ENCODE measurements around the gene NFE2L1. TPM values are rescaled to one million over a fixed set of nuclear protein-coding genes. Genes with fewer than 3 reads are reported as not detected.

The NFE2L1 gene
- total RNA-seq, result 98.3 and 106 TPM in 2 replicates

GRCh38 chr17:48047741-48048383 lies at the start of gene NFE2L1:
NFE2L1 (plus strand) TSS chr17:48048359; CDS start chr17:48051119, 2,760 bp downstream.

DNA sequence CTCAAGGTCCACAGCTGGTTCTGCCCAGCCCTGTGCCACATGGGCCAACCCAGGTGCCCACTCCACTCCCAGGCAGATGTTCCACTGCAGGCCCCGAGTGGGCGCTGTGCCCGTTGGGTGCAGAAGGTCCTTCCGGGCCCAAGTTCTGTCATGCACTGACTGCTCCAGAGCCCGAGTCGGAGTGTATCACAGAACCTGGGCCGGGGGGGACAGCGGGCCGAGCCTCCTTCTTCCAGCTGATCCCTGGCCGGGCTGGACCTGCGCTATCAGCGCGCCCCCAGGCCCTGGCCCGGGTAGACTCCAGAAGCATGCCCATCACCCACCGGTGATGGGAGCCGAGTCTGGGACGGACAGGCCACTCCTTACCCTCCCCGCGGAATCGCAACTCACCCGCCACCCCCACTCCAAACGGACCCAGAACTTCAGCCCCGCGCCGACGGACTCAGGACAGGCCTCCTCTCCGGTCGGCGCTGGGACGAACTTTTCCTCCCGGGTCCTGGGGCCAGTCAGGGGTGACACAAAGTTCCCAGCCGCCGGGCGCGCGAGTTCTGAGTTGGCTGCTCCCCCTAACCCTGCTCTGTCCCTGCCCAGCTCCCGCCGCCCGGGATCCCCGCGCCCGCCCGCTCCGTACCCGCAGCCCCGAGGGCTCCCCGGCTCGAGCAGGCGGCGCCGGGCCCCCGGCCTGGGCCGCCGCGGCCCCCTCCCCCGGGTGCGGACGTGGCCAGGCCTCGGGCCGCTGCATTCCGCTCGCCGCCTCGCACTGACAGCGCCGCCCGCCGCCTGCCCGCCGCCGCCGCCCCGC lies 10.9 kb upstream of the NFE2L1 start, which contains the start of gene COPZ2:
TSS of gene COPZ2 (minus strand) at position 762 of the 802 bp plus-strand sequence. CDS start at position 742, 20 bp downstream.

DNA sequence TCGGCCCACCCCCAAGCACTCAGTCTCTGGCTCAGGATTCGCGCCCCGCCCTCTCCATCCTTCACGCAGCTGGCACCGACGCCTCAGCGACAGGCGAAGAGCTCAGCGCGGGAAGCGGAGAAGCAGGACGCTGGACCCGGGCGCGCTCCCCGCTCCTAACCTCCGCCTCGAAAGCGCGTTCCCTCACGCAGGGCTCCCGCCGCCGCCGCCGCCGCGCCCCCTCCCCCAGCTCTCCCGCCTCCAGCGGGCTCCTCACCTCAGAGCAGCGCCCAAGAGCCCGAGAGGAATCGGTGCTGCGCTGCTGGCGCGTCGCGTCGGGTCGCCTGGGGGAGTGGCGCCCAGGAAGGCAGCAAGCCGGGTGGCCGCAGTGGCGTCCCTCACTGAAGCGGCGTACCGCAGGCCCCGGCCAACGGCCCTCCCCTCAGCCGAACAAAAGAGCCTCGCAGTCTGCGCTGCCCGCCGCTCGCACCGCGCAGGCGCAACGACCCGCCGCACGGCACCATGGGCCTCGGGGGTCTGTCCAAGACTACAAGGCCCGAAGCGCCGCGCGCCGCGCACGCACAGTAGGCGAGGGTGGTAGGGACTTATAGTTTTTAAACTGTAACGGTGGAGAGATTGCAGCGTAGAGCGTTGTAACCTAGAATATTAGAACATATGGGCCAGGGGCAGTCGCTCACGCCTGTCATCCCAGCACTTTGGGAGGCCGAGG lies 53.0 kb downstream of the NFE2L1 start, which contains the start of gene CBX1:
TSS of gene CBX1 (minus strand) at position 467 of the 709 bp plus-strand sequence. CDS start 24,474 bp downstream, outside the sequence.

DNA sequence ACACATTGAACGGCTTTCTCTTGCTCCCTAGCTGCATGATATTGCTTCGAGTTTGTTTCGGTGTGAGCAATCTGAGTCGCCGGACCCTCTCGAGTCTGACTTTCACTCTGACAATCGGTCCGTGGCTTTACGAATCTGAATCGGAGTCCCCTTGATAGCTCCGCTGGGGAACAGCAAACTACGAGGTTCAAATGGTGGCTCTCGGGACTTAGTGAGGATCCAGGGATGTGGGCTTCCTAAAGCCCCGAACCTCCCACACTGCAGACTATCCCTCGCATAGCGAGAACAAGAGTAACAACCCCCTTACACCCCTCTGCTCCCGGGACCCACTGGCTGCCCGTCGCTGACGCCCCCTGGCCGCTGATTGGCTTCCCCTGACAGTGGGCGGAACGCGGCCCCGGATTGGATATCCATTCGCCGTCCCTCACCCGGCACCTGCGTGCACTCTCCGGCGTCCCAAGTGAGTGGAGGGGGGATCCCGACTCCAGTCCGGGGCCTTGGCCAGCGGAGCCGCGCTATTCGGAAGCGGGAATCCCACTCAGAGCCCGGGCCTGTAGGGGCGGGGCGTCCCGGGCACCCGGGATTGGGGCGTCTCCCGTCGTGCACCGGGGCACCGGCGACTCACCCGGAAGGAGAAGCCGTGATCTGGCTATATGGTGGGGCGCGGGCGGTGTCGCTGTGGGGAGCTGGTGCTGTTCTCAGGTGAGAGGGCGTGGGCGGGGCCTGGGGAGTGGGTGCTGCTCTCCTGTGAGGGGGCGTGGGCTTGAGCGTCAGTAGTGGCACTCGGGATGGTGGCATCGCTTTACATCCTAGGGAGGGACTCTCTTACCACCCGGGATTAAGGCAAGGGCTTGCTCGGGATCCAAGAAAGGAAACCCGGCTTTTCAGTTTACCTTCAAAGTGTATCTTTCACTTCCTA lies 59.2 kb downstream of the NFE2L1 start, which contains the start of gene SNX11:
TSS of gene SNX11 (plus strand) at position 630 of the 919 bp plus-strand sequence. CDS start 4,278 bp downstream, outside the sequence.

Small RNA genes within 50 kb of the gene (small RNA-seq; reads per million reads assigned to genes)
- gene AC004477.2 (not detected), gene MIR152 (286 reads per million, percentile 99 among the genes with 10 or more reads in this experiment), gene RNU6-1201P (not detected)

Other genes starting within 250 kb of the NFE2L1 start
- 11.3 and 14.9 TPM in 2 replicates for gene OSBPL7, start 226.6 kb upstream of the NFE2L1 start, total RNA-seq
- 29.4 and 42.4 TPM in 2 replicates for gene MRPL10, start 216.8 kb upstream of the NFE2L1 start, total RNA-seq
- gene LRRC46, start 216.7 kb upstream of the NFE2L1 start, total RNA-seq, result 0.22 TPM in 1 of 2 replicates, not detected in the other
- gene SCRN2, start 207.1 kb upstream of the NFE2L1 start, total RNA-seq, result 18.2 and 30.4 TPM in 2 replicates
- gene SP6, start 197.2 kb upstream of the NFE2L1 start, total RNA-seq, result 1.7 and 2.4 TPM in 2 replicates
- 2.7 and 4.0 TPM in 2 replicates for gene SP2, start 152.1 kb upstream of the NFE2L1 start, total RNA-seq
- 40.3 and 42.8 TPM in 2 replicates for gene PNPO, start 106.8 kb upstream of the NFE2L1 start, total RNA-seq
- gene PRR15L, start 90.5 kb upstream of the NFE2L1 start, total RNA-seq, result not detected in 2 replicates
- gene CDK5RAP3, start 77.2 kb upstream of the NFE2L1 start, total RNA-seq, result 38.2 and 41.1 TPM in 2 replicates
- 5.1 and 6.8 TPM in 2 replicates for gene COPZ2, start 10.6 kb upstream of the NFE2L1 start, total RNA-seq
- gene CBX1, start 53.1 kb downstream of the NFE2L1 start, total RNA-seq, result 72.4 and 73.4 TPM in 2 replicates
- gene SNX11, start 59.4 kb downstream of the NFE2L1 start, total RNA-seq, result 12.3 and 14.9 TPM in 2 replicates

All from thoracic aorta endothelial cell (primary cell).